Measurements from ENCODE around the gene G6PC1.
A peak's percentile ranks its signal among the peaks of the same experiment; 100 is the strongest.
"Not testable (repeated sequence)": the region's sequence is repeated elsewhere in the genome, so short reads cannot be mapped to it uniquely, and the experiment has no call there.

The G6PC1 gene

DNA sequence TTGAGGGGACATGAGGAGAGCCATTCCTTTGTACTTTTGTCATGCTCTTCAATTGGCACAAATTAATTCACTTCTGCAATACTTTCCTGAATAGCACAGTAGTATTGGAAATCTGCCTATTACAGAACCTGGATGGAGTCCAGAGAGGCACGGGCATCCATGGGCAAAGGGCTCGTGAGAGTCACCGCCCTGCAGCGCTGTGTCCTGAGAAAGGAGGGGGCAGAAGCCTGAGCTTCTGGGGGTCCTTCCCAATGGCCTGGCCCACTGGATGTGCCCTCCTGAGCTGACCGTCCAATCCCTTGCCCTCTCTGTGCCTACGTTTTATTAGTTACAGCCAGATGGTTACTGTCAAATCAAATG lies 3.5 kb downstream of the G6PC1 start:
- no peak for DNase-seq

GRCh38 chr17:42906772-42907446 lies 6.3 kb downstream of the G6PC1 start:
- no peak for DNase-seq

- DNase-seq, result no peak
Measured at GRCh38 chr17:42908872-42909700, 8.5 kb downstream of the G6PC1 start.

DNA sequence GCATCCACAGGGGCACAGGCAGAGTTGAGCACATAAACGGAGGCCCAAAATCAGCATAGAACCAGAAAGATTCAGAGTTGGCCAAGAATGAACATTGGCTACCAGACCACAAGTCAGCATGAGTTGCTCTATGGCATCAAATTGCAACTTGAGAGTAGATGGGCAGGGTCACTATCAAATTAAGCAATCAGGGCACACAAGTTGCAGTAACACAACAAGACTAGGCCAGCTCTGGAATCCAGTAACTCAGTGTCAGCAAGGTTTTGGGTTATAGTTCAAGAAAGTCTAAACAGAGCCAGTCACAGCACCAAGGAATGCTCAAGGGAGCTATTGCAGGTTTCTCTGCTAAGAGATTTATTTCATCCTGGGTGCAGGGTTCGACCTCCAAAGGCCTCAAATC lies 12.9 kb downstream of the G6PC1 start:
- no peak for DNase-seq

DNA sequence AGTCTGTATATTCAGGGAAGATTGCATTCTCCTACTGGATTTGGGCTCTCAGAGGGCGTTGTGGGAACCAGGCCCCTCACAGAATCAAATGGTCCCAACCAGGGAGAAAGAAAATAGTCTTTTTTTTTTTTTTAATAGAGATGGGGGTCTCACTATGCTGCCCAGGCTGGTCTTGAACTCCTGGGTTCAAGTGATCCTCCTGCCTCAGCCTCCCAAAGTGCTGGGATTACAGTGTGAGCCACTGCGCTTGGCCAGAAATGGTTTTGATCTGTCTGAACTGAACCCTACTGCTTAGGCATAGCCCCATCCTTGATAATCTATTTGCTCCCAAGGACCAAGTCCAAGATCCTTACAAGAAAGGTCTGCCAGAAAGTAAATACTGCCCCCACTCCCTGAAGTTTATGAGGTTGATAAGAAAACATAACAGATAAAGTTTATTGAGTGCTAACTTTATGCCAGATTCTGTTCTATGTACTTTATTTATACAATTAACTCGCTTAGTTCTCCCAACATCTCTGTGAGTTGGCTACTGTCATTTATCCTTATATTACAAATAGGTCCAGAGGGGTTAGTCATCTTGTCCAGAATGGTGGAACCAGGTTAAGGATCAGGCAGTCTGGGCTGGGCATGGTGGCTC lies 13.5 kb downstream of the G6PC1 start:
- no peak for DNase-seq

DNA sequence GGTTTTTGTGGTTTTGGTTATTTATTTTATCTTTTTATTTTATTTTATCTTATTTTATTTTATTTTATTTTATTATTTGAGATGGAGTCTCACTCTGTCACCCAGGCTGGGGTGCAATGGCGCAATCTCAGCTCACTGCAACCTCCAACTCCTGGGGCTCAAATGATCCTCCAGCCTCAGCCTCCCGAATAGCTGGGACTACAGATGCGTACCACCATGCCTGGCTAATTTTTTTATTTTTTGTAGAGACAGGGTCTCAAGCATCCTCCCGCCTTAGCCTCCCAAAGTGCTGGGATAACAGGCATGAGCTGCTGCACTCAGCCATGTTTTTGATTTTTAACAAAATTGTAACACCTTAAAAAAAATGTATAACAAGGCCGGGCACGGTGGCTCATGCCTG lies 14.7 kb downstream of the G6PC1 start:
- not testable (repeated sequence) for DNase-seq

DNA sequence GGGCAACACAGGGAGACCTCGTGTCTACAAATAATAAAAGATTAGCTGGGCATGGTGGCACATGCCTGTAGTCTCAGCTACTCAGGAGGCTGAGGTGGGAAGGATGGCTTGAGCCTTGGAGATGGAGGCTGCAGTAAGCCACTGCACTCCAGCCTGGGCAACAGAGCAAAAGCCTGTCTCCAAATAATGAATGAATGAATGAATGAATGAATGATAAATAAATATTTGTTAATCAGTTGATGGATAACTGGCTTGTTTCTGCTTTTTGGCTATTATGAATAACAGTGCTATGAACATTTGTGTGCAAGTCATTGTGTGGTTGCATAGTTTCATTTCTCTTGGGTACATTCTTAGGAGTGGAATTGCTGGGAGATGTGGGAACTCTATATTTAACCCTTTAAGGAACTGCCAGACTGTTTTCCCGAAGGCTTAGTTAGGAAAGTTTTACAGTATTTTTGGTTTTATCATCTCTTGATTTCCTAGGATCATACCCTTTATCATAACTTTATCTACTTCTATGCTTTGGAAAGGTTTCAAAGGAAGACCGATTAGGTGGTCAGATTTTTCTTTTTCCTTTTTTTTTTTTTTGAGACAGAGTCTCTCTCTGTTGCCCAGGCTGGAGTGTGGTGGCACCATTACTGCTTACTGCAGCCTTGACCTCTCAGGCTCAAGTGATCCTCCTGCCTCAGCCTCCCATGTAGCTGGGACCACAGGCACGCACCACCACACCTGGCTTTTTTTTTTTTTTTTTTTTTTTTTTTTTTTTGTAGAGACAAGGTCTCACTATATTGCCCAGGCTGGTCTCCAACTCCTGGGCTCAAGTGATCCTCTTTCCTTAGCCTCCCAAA lies 16.0 kb downstream of the G6PC1 start:
- DNase-seq, result not testable (repeated sequence)

DNA sequence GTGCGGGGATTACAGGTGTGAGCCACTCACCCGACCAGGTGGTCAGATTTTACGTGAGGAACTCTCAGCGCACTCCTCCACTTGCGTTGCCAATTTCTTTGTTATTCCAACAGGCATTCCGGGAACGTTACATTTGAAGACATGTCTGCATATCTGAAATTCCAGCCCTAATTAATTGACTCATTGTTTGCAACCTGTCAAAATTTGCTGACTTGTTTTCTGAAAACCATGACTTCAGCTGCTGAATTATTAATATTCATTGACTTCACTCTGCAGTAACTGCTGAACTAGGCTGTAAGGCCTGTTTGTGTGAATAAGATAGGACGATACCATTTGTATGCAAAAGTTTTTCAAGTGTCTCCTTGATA lies 16.6 kb downstream of the G6PC1 start:
- no peak for DNase-seq

DNA sequence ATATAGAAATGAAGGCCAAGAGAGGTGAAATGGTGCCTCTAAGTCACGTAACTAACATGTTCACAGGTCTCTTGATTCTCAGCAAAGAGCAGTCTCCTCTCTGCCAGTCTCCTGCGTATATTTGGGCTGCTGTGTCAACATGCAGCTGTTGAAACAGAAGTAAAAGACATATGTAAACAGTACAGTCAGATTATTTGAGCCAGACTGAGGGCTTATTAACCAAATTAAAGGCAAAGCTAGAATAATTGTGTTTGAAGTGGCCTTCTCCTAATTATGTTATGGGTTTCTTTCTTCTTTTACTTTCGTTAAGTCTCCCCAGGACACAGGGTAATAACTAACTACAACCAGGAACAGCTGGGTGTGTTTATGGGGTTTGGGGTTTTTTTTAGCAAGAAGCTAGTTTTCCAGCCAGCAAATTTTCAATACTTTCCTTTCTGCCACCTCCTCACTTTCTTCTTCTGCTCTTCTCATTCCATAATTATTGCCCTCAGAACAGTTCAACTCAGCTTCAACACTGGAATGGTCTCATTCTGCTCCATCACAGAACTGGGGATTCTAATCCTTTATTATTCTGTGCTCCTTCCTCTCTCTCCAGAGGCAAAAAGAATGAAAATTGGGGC lies 18.4 kb downstream of the G6PC1 start:
- DNase-seq, result no peak

GRCh38 chr17:42919522-42920077 lies 19.0 kb downstream of the G6PC1 start:
- not testable (repeated sequence) for DNase-seq

- no peak for DNase-seq
Measured at GRCh38 chr17:42920106-42920900, 19.7 kb downstream of the G6PC1 start.

GRCh38 chr17:42920922-42921321 lies 20.3 kb downstream of the G6PC1 start:
- no peak for DNase-seq

GRCh38 chr17:42922294-42922693 lies 21.7 kb downstream of the G6PC1 start:
- DNase-seq, result peak; percentile 25

- DNase-seq, result not testable (repeated sequence)
Measured at GRCh38 chr17:42923472-42923871, 22.9 kb downstream of the G6PC1 start.

GRCh38 chr17:42924891-42925290 lies 24.3 kb downstream of the G6PC1 start:
- DNase-seq, result no peak

- DNase-seq, result peak; percentile 34
Measured at GRCh38 chr17:42928714-42929496, 28.3 kb downstream of the G6PC1 start.

GRCh38 chr17:42929497-42929844 lies 28.9 kb downstream of the G6PC1 start:
- no peak for DNase-seq

- peak; percentile 61 for DNase-seq
Measured at GRCh38 chr17:42937712-42938596, 37.4 kb downstream of the G6PC1 start.

GRCh38 chr17:42944211-42944610 lies 43.6 kb downstream of the G6PC1 start:
- DNase-seq, result no peak

GRCh38 chr17:42946812-42947211 lies 46.2 kb downstream of the G6PC1 start:
- no peak for DNase-seq

All from right hindlimb (tissue), 1 donor.